Measurements from ENCODE around the gene GATAD2A.

DNA sequence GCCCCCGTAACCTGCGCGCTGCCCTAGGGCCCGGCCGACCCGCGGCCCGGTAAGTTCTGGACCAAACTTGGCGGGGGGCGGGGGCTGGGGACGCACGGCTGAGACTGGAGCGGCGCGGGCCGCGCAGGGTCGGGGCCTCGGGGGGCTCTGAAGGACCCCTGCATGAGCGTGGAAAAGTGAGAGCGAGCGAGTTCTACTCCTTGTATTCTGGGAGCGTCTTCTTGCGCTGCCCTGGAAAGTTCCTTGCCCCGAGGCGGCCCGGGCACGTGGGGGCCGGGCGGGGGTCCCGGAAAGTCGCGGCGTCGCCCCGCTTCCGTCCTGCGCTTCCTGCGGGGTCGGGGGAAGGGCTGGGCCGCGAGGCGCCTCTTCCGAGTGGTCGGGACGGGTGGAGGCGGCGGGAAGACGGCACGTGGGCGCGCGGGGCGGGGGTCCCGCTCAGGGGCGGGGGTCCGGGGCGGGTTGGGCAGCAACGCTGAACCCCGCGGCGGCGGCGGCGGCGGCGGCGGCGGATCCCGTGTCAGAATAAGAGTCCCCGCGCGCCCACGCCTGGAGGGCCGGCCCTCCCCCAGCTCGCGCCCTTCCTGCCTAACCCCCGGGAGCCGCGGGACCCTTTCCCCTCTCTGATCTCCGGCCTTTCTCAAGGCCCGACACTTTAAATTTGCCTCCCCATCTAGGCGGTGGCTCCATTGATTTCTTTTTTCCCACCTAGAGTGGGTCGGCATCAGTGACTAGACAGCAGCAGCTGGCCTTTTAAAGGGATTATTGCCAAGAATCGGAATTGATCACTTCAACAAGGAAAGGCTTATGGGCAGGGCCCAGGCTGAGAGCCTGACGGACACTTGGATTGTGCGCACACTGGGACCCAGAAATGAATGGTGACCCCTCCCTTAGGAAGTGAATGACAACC is 749 bp downstream of the GATAD2A start:
- TF ChIP-seq, protein P1, sequence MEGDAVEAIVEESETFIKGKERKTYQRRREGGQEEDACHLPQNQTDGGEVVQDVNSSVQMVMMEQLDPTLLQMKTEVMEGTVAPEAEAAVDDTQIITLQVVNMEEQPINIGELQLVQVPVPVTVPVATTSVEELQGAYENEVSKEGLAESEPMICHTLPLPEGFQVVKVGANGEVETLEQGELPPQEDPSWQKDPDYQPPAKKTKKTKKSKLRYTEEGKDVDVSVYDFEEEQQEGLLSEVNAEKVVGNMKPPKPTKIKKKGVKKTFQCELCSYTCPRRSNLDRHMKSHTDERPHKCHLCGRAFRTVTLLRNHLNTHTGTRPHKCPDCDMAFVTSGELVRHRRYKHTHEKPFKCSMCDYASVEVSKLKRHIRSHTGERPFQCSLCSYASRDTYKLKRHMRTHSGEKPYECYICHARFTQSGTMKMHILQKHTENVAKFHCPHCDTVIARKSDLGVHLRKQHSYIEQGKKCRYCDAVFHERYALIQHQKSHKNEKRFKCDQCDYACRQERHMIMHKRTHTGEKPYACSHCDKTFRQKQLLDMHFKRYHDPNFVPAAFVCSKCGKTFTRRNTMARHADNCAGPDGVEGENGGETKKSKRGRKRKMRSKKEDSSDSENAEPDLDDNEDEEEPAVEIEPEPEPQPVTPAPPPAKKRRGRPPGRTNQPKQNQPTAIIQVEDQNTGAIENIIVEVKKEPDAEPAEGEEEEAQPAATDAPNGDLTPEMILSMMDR (IDR thresholded peaks at IDR 0.05) = no peak
- TF ChIP-seq POLR2AphosphoS5 (IDR thresholded peaks at IDR 0.05) (no peak), POLR2A (IDR thresholded peaks at IDR 0.05) (no peak)

Measured in stomach (tissue), 4 donors.